HepG2 (cell line): Measurements from ENCODE around the gene ANKLE1. TPM values are rescaled to one million over a fixed set of nuclear protein-coding genes. Genes with fewer than 3 reads are reported as not detected.
A peak's percentile ranks its signal among the peaks of the same experiment; 100 is the strongest.

Source experiments
- ARHGAP35 ChIP-seq: sonication (generic); formaldehyde crosslinking; IDR thresholded peaks from 2 replicates; pipeline ENCODE4 v1.9.0; 2022; ENCODE audit warnings: mild to moderate bottlenecking, inconsistent platforms, moderate library complexity, missing genetic modification reagents, borderline replicate concordance
- DNMT3B ChIP-seq: conservative IDR thresholded peaks from 2 replicates; pipeline ENCODE4 v1.6.1; 2016; ENCODE audit warnings: missing biosample characterization, control low read depth
- ELF1 ChIP-seq: sonication (generic); formaldehyde crosslinking; IDR thresholded peaks from 2 replicates; pipeline ENCODE4 v1.4.0; 2020; ENCODE audit warnings: missing genetic modification reagents
- FOXJ3 ChIP-seq: sonication (generic); formaldehyde crosslinking; IDR thresholded peaks from 2 replicates; pipeline ENCODE4 v1.4.0; 2020; ENCODE audit warnings: missing genetic modification reagents, mild to moderate bottlenecking, borderline replicate concordance
- FOXP4 ChIP-seq: sonication (generic); formaldehyde crosslinking; IDR thresholded peaks from 2 replicates; pipeline ENCODE4 v1.4.0; 2020; ENCODE audit warnings: missing genetic modification reagents
- IRF9 ChIP-seq: sonication (generic); formaldehyde crosslinking; IDR thresholded peaks from 2 replicates; pipeline ENCODE4 v1.8.0; 2022; ENCODE audit warnings: missing genetic modification reagents, mild to moderate bottlenecking, borderline replicate concordance
- KIAA2018 ChIP-seq: sonication (generic); formaldehyde crosslinking; IDR thresholded peaks from 2 replicates; pipeline ENCODE4 v1.5.0; 2020; ENCODE audit warnings: mild to moderate bottlenecking, missing genetic modification reagents, borderline replicate concordance
- POLR2G ChIP-seq: fragments of 200-400 bp; formaldehyde crosslinking; IDR thresholded peaks from 2 replicates; pipeline ENCODE4 v1.6.1; 2018; ENCODE audit warnings: mild to moderate bottlenecking, low read depth, low read length, moderate library complexity
- PRDM4 ChIP-seq: sonication (generic); formaldehyde crosslinking; IDR thresholded peaks from 2 replicates; pipeline ENCODE4 v1.9.0; 2021; ENCODE audit warnings: missing genetic modification reagents, borderline replicate concordance
- SOX6 ChIP-seq, 2 experiments: fragments of 450-650 bp in 1 of 2; sonication (generic) in 1 of 2; formaldehyde crosslinking in 1 of 2; IDR thresholded peaks; 2 replicates each; pipeline versions ENCODE4 v1.4.0 to v1.6.1; 2017 to 2020; ENCODE audit warnings: antibody characterized with exemption in 1 of 2, mild to moderate bottlenecking in 1 of 2, missing genetic modification reagents in 1 of 2
- SP2 ChIP-seq: sonication (generic); formaldehyde crosslinking; IDR thresholded peaks from 2 replicates; pipeline ENCODE4 v1.5.1; 2020; ENCODE audit warnings: mild to moderate bottlenecking, missing genetic modification reagents
- TEAD3 ChIP-seq: optimal IDR thresholded peaks from 2 replicates; pipeline ENCODE3; 2016; ENCODE audit warnings: borderline replicate concordance
- ZNF761 ChIP-seq: sonication (generic); formaldehyde crosslinking; conservative IDR thresholded peaks from 2 replicates; pipeline ENCODE4 v1.4.0; 2020; ENCODE audit warnings: mild to moderate bottlenecking, missing genetic modification reagents
- ZNF772 ChIP-seq: sonication (generic); formaldehyde crosslinking; IDR thresholded peaks from 2 replicates; pipeline ENCODE4 v1.5.0; 2020; ENCODE audit warnings: mild to moderate bottlenecking, missing genetic modification reagents
- polyA plus RNA-seq, 8 experiments: library from polyadenylated mRNA; depleted of rRNA in 3 of 8; stranded (reverse) in 7 of 8; unstranded in 1 of 8; fragments of >200 nt; fragmentation: Illumina TruSeq in 4 of 8; extraction: Trizol in 4 of 8; gene quantifications; 2 replicates each; pipeline versions ENCODE4 v1.2.1 to v1.2.3, GENCODE V29; 2011 to 2016; ENCODE audit warnings: low read depth in 4 of 8, missing spikeins in 1 of 8, mixed read lengths in 1 of 8; ENCODE audit not compliant: insufficient read depth in 1 of 8
- total RNA-seq, 5 experiments: library from RNA; depleted of rRNA; stranded (reverse); fragments of >200 nt; fragmentation: Illumina TruSeq; extraction: Trizol; gene quantifications; 2 replicates each; pipeline ENCODE4 v1.2.3, GENCODE V29; 2016; ENCODE audit warnings: low read depth in 1 of 5

The ANKLE1 gene
- total and polyA plus RNA-seq, 2 of the 13 experiments (the other 11 are each of a cell fraction or from before 2014, with no cell fraction given): 0.69 to 1.5 TPM

- no peak for TF ChIP-seq PRDM4
- TF ChIP-seq KIAA2018 (CRISPR knock-in tag): no peak
- TF ChIP-seq ZNF772 (CRISPR knock-in tag): no peak
- TF ChIP-seq ARHGAP35: 0 out of 2 replicates have a peak, but pooled peaks have one; percentile 61
- no peak for TF ChIP-seq FOXJ3 (CRISPR knock-in tag)
- TF ChIP-seq IRF9 (CRISPR knock-in tag): no peak
- peak; percentile 89 for TF ChIP-seq POLR2G
- TF ChIP-seq DNMT3B: 0 out of 2 replicates have a peak, but pooled peaks have one; percentile 70
- no peak for TF ChIP-seq SOX6 (IDR thresholded peaks at IDR 0.05)
- TF ChIP-seq SOX6 (CRISPR knock-in tag; IDR thresholded peaks at IDR 0.05): no peak; the same call in 1 of the 2 replicates
- no peak for TF ChIP-seq FOXP4 (CRISPR knock-in tag)
- no peak for TF ChIP-seq ZNF761
- peak; percentile 83 for TF ChIP-seq SP2
- TF ChIP-seq TEAD3 (CRISPR knock-in tag): peak; percentile 73
- peak; percentile 92 for TF ChIP-seq ELF1 (CRISPR knock-in tag)
Observed at GRCh38 chr19:17266975-17267788, 14.5 kb upstream of the ANKLE1 start, which contains the start of gene BABAM1 (continued).
